MM.1S (cell line): Measurements from ENCODE around the gene ZNF208.
"Not testable (repeated sequence)": the region's sequence is repeated elsewhere in the genome, so short reads cannot be mapped to it uniquely, and the experiment has no call there.

Experiments used
- DNase-seq: peaks from one replicate; pipeline ENCODE4 v3.0.0-alpha.2; 2015
- H2AFZ ChIP-seq: fragments of 300-600 bp; sonication (generic); 2 replicates; pipeline ENCODE4 v1.6.0; 2016; ENCODE audit warnings: antibody characterized with exemption, low read length
- H3F3A ChIP-seq: fragments of 300-600 bp; sonication (generic); 2 replicates; pipeline ENCODE4 v1.6.1; 2016; ENCODE audit warnings: mild to moderate bottlenecking, antibody characterized with exemption, low read length, moderate library complexity, mixed read lengths; ENCODE audit not compliant: insufficient read depth
- H3K27ac ChIP-seq: fragments of 300-600 bp; sonication (generic); 2 replicates; pipeline ENCODE4 v1.5.1; 2016; ENCODE audit warnings: mild to moderate bottlenecking, low read length
- H3K27me3 ChIP-seq: fragments of 300-600 bp; sonication (generic); replicated peaks from 2 replicates; pipeline ENCODE4 v1.6.0; 2016; ENCODE audit warnings: low read length; ENCODE audit not compliant: insufficient read depth
- H3K36me3 ChIP-seq: fragments of 300-600 bp; sonication (generic); replicated peaks from 2 replicates; pipeline ENCODE4 v1.6.1; 2016; ENCODE audit warnings: mild to moderate bottlenecking, low read length, mixed read lengths; ENCODE audit not compliant: insufficient read depth
- H3K4me1 ChIP-seq: fragments of 300-600 bp; sonication (generic); 2 replicates; pipeline ENCODE4 v1.6.1; 2016; ENCODE audit warnings: low read length, mixed read lengths
- H3K4me2 ChIP-seq: fragments of 300-600 bp; sonication (generic); 2 replicates; pipeline ENCODE4 v1.6.0; 2016; ENCODE audit warnings: low read depth, low read length
- H3K4me3 ChIP-seq: fragments of 300-600 bp; sonication (generic); 2 replicates; pipeline ENCODE4 v1.5.1; 2016; ENCODE audit warnings: low read length, mixed read lengths
- H3K79me2 ChIP-seq: fragments of 300-600 bp; sonication (generic); 2 replicates; pipeline ENCODE4 v1.6.1; 2016; ENCODE audit warnings: mixed run types, low read length, mixed read lengths
- H3K9ac ChIP-seq: fragments of 300-600 bp; sonication (generic); 2 replicates; pipeline ENCODE4 v1.6.1; 2016; ENCODE audit warnings: low read length, mixed read lengths
- H3K9me2 ChIP-seq: fragments of 300-600 bp; sonication (generic); replicated peaks from 2 replicates; pipeline ENCODE4 v1.6.1; 2016; ENCODE audit warnings: mild to moderate bottlenecking, low read length, mixed read lengths; ENCODE audit not compliant: insufficient read depth
- H3K9me3 ChIP-seq: fragments of 300-600 bp; sonication (generic); replicated peaks from 2 replicates; pipeline ENCODE4 v1.6.1; 2016; ENCODE audit warnings: mild to moderate bottlenecking, low read length, mixed read lengths; ENCODE audit not compliant: insufficient read depth
- H4K20me1 ChIP-seq: fragments of 300-600 bp; sonication (generic); 2 replicates; pipeline ENCODE4 v1.6.1; 2016; ENCODE audit warnings: mild to moderate bottlenecking, low read length, moderate library complexity, mixed read lengths; ENCODE audit not compliant: insufficient read depth
- CTCF ChIP-seq: fragments of 300-600 bp; sonication (generic); IDR thresholded peaks from 2 replicates; pipeline ENCODE4 v1.5.1; 2016; ENCODE audit warnings: antibody characterized with exemption, low read length, mixed read lengths
- EZH2 ChIP-seq: fragments of 300-600 bp; sonication (generic); optimal IDR thresholded peaks from 2 replicates; pipeline ENCODE3; 2017; ENCODE audit warnings: low read depth, mild to moderate bottlenecking, antibody characterized with exemption, low read length, mixed read lengths
- EZH2phosphoT487 ChIP-seq: fragments of 300-600 bp; sonication (generic); IDR thresholded peaks from 2 replicates; pipeline ENCODE4 v1.6.1; 2018; ENCODE audit warnings: antibody characterized with exemption, low read length

ZNF208 gene

GRCh38 chr19:21891086-21891485 lies 119.7 kb downstream of the ZNF208 start:
- DNase-seq = no peak
- H3K9ac ChIP-seq = no peak overlapping the region
- H3K27ac ChIP-seq = no peak overlapping the region
- no peaks in the 10 kb centered on the region for H3K9me2 ChIP-seq
- no peaks in the 10 kb centered on the region for H4K20me1 ChIP-seq
- no peak overlapping the region for H3K4me3 ChIP-seq
- no peaks in the 10 kb centered on the region for H3K9me3 ChIP-seq
- H3K27me3 ChIP-seq = no peaks in the 10 kb centered on the region
- no peaks in the 10 kb centered on the region for H3F3A ChIP-seq
- TF ChIP-seq EZH2phosphoT487 = no peak
- no peak for TF ChIP-seq CTCF
- TF ChIP-seq EZH2 = no peak
- H3K79me2 ChIP-seq = no peaks in the 10 kb centered on the region
- H3K4me1 ChIP-seq = no peaks in the 10 kb centered on the region
- H2AFZ ChIP-seq = no peak overlapping the region
- H3K4me2 ChIP-seq = no peak overlapping the region
- no peaks in the 10 kb centered on the region for H3K36me3 ChIP-seq

GRCh38 chr19:21890017-21890416 lies 120.7 kb downstream of the ZNF208 start:
- H3K4me3 ChIP-seq, H3K9me3 ChIP-seq, H3F3A ChIP-seq, H3K36me3 ChIP-seq, H3K79me2 ChIP-seq, H4K20me1 ChIP-seq, H3K27ac ChIP-seq, H2AFZ ChIP-seq, H3K9ac ChIP-seq, H3K27me3 ChIP-seq, H3K4me1 ChIP-seq, DNase-seq, H3K4me2 ChIP-seq, H3K9me2 ChIP-seq: not testable (repeated sequence)

DNA sequence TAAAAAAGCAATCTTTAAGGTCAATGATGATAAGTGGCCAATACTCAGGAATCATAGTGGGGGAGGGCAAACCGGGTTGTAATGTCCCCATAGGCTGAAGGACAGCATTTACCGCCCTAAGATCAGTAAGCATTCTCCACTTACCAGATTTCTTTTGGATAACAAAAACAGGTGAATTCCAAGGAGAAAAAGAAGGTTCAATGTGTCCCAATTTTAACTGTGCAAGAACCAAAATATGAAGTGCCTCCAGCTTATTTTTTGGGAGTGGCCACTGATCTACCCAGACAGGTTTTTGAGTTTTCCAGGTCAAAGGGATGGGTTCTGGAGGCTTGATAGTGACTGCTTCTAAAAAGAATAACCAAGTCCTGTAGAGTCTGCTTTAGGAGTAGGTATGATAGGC lies 125.2 kb downstream of the ZNF208 start:
- H3F3A ChIP-seq, H3K4me1 ChIP-seq, H3K9ac ChIP-seq, DNase-seq, H4K20me1 ChIP-seq, H3K4me2 ChIP-seq, H3K9me2 ChIP-seq, H2AFZ ChIP-seq, H3K9me3 ChIP-seq, H3K4me3 ChIP-seq, H3K27me3 ChIP-seq, H3K27ac ChIP-seq, H3K36me3 ChIP-seq, H3K79me2 ChIP-seq: not testable (repeated sequence)

DNA sequence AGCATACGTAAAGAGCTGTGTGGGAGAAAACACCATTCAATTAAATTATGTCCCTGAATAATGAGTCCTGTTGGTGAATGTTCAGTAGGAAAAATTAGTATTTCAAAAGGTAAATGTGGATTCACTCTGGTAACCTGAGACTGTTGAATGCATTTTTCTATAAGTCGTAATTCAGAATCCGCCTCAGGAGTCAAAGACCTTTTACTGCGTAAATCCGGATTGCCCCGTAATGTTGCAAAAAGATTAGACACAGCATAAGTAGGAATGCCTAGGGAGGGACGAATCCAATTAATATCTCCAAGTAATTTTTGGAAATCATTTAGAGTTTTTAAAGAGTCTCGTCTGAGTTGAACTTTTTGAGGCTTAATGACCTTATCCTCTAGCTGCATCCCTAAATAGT lies 126.0 kb downstream of the ZNF208 start:
- not testable (repeated sequence) for H3K79me2 ChIP-seq, H3K36me3 ChIP-seq, DNase-seq, H4K20me1 ChIP-seq, H3K27ac ChIP-seq, H3K9ac ChIP-seq, H3K4me2 ChIP-seq, H3K4me3 ChIP-seq, H2AFZ ChIP-seq, H3K27me3 ChIP-seq, H3K9me2 ChIP-seq, H3K9me3 ChIP-seq, H3F3A ChIP-seq, H3K4me1 ChIP-seq

DNA sequence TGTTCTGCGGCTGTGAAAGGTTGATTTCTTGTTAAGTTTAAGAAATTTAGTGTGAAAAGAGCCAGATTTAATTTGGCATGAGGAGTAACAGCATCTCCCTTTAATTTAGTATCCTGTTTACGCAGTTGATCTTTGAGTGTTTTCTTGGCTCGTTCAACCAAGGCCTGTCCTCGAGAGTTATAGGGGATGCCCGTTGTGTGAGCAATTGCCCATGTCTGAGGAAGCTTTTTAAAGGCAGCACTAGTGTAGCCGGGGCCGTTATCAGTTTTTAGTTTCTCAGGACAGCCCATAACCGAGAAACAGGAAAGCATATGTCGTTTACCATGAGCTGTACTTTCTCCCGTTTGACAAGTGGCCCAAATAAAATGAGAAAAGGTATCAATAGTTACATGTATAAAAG lies 127.2 kb downstream of the ZNF208 start:
- no peak for DNase-seq
- no peak for TF ChIP-seq EZH2
- TF ChIP-seq EZH2phosphoT487 = no peak
- TF ChIP-seq CTCF = no peak
- Histone ChIP-seq H3K4me2 (no peak overlapping the region), H3K4me1 (no peaks in the 10 kb centered on the region), H3K9me3 (no peaks in the 10 kb centered on the region), H2AFZ (no peak overlapping the region), H3K36me3 (no peaks in the 10 kb centered on the region), H3K79me2 (no peaks in the 10 kb centered on the region), H3K27ac (no peak overlapping the region), H3K9me2 (no peaks in the 10 kb centered on the region), H4K20me1 (no peaks in the 10 kb centered on the region), H3K9ac (no peak overlapping the region), H3F3A (no peaks in the 10 kb centered on the region), H3K27me3 (no peaks in the 10 kb centered on the region), H3K4me3 (no peak overlapping the region)
